Parietal lobe (tissue), 2 donors: ENCODE measurements around the gene AGMAT. TPM values are rescaled to one million over a fixed set of nuclear protein-coding genes. Genes with fewer than 3 reads are reported as not detected.

ENCODE experiments used
- small RNA-seq: library from RNA; depleted of rRNA; stranded (forward); fragments of <200 nt; gene quantifications from one replicate; pipeline ENCODE3, GENCODE V24; 2014; ENCODE audit warnings: low replicate concordance
- total RNA-seq: library from RNA; depleted of rRNA; stranded (reverse); fragments of >200 nt; gene quantifications from one replicate; pipeline ENCODE4 v1.2.3, GENCODE V29; 2014

Gene AGMAT
- total RNA-seq = 0.31 TPM

GRCh38 chr1:15584489-15585363 lies at the start of gene AGMAT:
Gene AGMAT, minus strand, starts transcription at chr1:15585051. Its CDS starts 84 bp downstream, at chr1:15584967.

GRCh38 chr1:15617173-15618076 lies 32.6 kb upstream of the AGMAT start, which contains the start of gene DDI2:
Gene DDI2, plus strand, starts transcription at chr1:15617458. Its CDS starts 213 bp downstream, at chr1:15617671.

GRCh38 chr1:15526490-15527339 lies 58.1 kb downstream of the AGMAT start, which contains the start of gene DNAJC16:
Gene DNAJC16, plus strand, starts transcription at chr1:15526848. Its CDS starts 2,258 bp downstream, at chr1:15529106.

GRCh38 chr1:15524021-15524282 lies 60.9 kb downstream of the AGMAT start, which contains the start of gene CASP9:
Gene CASP9, minus strand, starts transcription at chr1:15524215. Its CDS starts 15 bp downstream, at chr1:15524200.

Small RNA genes lying within 50 kb of the gene (small RNA-seq; reads per million reads assigned to genes)
- gene CD24P1 (not detected), gene RNU7-179P (not detected), gene SCARNA21B (not detected)

Other genes starting within 250 kb of the AGMAT start
- gene EFHD2, start 175.2 kb downstream of the AGMAT start, total RNA-seq = 4.4 TPM
- not detected for gene CTRC, start 146.6 kb downstream of the AGMAT start, total RNA-seq
- not detected for gene CELA2A, start 128.3 kb downstream of the AGMAT start, total RNA-seq
- not detected for gene CELA2B, start 108.9 kb downstream of the AGMAT start, total RNA-seq
- 3.4 TPM for gene CASP9, start 60.8 kb downstream of the AGMAT start, total RNA-seq
- 21.9 TPM for gene DNAJC16, start 58.2 kb downstream of the AGMAT start, total RNA-seq
- 48.5 TPM for gene DDI2, start 32.4 kb upstream of the AGMAT start, total RNA-seq
- gene PLEKHM2, start 99.3 kb upstream of the AGMAT start, total RNA-seq = 41.0 TPM
- gene SLC25A34, start 151.2 kb upstream of the AGMAT start, total RNA-seq = 1.6 TPM
- not detected for gene TMEM82, start 157.4 kb upstream of the AGMAT start, total RNA-seq
- 13.8 TPM for gene FBLIM1, start 173.7 kb upstream of the AGMAT start, total RNA-seq
- gene UQCRHL, start 222.6 kb upstream of the AGMAT start, total RNA-seq = 1.9 TPM